HG03159 (cell line): ENCODE data around the gene HCFC1.

Experiments
- ATAC-seq: cut with Tn5 transposase; IDR thresholded peaks from one replicate; pipeline ENCODE4 v1.9.1; 2021; ENCODE audit warnings: mild to moderate bottlenecking, moderate library complexity; ENCODE audit not compliant: unreplicated experiment

The HCFC1 gene

GRCh38 chrX:153971450-153972367, at the start of gene HCFC1:
Gene HCFC1, minus strand, starts transcription at chrX:153971818. Its CDS starts 978 bp downstream, at chrX:153970840.
- peak; percentile 43 for ATAC-seq

GRCh38 chrX:154021131-154021611, 49.6 kb upstream of the HCFC1 start:
- ATAC-seq: no peak

- ATAC-seq: no peak
Observed at GRCh38 chrX:154020536-154021115, 49.0 kb upstream of the HCFC1 start.

- no peak for ATAC-seq
Observed at GRCh38 chrX:154019633-154020528, 48.3 kb upstream of the HCFC1 start, which contains the start of gene IRAK1. Gene IRAK1, minus strand, starts transcription at chrX:154019902. Its CDS starts 90 bp downstream, at chrX:154019812.

GRCh38 chrX:154019061-154019621, 47.5 kb upstream of the HCFC1 start:
- no peak for ATAC-seq

- no peak for ATAC-seq
Observed at GRCh38 chrX:154018518-154019060, 47.0 kb upstream of the HCFC1 start.

- no peak for ATAC-seq
Observed at GRCh38 chrX:154017766-154018517, 46.3 kb upstream of the HCFC1 start.

- ATAC-seq: no peak
Observed at GRCh38 chrX:154016366-154017076, 44.9 kb upstream of the HCFC1 start.

GRCh38 chrX:154015581-154016264, 44.1 kb upstream of the HCFC1 start:
- ATAC-seq: no peak

- ATAC-seq: no peak
Observed at GRCh38 chrX:154014429-154015380, 43.1 kb upstream of the HCFC1 start.

- peak; percentile 60 for ATAC-seq
Observed at GRCh38 chrX:154013614-154014360, 42.2 kb upstream of the HCFC1 start.

GRCh38 chrX:154013001-154013421, 41.4 kb upstream of the HCFC1 start:
- ATAC-seq: no peak

GRCh38 chrX:154012336-154012991, 40.8 kb upstream of the HCFC1 start:
- ATAC-seq: no peak

GRCh38 chrX:154011376-154012335, 40.0 kb upstream of the HCFC1 start:
- ATAC-seq: no peak
